Measurements from ENCODE around the gene LYPD1.

Gene LYPD1

DNA sequence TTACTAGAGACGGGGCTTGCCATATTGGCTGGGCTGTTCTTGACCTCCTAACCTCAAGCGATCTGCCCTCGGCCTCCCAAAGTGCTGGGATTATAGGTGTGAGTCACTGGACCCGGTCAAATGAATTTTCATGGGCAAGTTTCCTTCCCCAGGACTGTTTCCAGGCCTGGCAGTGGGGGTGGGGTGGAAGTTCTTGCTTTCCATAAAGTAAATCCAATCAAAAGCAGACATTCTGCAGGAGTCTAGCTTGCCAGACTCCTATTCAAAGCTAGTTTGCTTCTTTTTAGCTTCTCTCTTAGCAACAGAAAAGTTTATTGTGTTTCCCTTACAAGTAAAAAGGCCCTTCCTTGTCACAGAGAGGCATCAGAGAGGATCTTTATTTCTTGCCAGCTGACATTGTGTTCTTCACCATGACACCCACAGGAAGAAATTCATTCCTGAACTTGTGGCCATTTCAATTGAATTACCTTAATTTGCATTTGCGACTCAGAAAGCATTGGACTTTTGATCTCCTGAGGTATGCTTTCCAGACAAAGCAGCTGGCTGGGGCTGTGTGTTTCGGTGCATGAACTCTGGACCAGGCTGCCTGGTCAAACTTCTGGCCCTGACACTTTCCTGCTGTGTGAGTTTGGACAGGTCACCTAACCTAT lies 37.9 kb downstream of the LYPD1 start:
- FAIRE-seq: no peak

DNA sequence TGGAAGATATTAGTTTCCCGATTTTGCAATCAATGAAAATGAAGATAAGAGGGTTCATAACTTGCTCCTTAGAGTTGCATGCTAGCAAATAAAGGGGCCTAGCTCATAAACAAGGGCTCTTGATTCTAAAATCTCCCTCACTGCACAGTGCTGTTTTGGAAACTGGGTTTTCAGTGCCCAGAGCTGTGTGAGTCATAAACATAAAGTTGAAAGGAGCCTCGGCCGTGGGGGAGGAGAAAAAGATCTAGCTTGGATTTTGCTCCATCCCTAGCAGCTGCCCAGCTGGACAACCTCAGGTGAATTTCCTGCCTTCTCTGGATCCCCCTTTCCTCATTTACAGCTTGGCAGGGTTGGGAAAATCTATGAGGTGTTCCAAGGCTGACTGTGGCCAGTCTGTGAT lies 42.5 kb downstream of the LYPD1 start:
- no peak for FAIRE-seq

DNA sequence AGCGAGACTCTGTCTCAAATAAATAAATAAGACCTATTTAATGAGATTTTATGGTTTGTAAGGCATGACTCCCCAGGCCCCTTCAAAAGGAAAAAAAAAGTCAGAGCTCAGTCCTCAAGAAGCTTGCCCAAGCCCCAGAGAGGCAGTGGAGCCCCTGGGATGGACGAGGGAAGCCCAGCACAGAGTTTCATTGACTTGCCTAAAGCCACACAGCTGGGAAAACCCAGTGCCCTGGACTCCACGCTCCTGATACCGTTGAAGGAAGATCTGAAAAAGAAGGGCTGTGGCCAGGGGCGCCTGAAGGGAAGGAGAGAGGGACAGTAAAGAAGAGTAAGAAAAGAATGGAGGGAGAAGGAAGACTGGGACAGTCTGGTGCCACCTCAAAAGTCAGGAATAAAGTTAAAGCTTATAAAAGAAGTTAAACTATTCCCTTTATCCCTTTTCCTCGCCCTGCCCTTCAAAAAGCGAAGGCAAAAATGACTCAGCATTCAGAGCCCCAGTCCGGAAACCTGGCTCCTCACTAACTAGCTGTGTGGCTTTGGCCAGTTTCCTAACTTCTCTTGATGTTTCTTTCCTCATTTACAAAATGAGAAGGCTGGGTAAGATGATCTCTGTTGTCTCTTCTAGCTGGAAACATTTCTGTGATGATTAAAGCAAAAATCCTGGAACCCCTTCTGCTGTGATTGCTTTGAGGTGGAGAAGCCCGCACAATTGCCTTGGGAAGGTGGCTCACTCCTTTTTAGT lies 46.7 kb downstream of the LYPD1 start:
- FAIRE-seq: no peak

DNA sequence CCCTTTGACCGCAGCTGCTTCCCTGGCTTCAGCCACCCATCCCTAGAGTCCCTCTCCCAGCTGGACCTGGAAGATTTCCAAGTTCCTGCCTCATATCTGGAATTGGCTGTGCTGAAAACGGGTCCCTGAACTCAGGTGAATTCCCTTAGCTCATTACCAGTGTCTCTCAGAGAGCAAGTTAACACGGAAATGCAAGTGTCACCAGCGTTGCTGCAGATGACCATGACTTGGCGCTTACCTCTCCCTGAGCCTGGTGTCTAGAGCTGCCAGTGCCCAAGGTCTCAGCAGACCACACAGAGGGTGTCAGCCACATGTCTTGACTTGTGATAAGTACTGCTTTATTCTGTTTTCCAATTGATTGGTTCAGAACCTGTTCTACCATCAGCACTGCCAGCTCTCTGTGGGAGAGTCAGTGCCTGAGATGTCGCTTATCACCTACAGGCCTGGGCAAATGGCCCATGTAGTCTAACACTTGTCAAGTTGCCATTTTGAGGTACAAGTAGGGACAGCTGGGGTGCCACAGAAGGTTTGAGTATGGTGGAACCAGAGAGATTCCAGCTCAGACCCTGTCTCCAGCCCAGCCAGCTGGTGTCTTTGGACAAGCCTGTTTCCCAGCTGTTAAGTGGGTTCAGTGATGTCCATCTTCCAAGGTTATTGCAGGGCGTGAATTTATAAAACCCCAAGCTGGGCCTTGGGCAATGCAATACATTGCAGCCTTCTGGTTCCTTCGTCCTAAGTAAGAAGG lies 48.7 kb downstream of the LYPD1 start:
- no peak for FAIRE-seq

DNA sequence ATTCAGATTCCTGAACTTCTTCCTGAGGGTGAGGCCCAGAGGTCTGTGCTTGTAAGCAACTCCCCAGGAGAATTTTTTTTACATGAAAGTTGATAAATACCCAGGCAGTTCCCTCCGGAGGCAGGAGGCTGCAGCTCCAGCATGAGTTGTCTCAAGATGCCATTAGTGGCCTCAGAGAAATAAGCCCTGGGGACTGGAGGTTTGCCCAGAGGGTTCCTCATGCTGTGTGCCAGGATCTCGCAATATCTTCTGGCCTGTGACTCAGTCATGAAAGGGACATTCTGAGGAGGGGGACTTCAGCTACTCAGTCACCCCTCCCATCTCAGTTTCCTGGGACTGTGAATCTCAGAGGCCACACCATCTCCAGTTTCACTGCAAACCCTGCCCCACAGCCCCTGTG lies 49.9 kb downstream of the LYPD1 start:
- no peak for FAIRE-seq

DNA sequence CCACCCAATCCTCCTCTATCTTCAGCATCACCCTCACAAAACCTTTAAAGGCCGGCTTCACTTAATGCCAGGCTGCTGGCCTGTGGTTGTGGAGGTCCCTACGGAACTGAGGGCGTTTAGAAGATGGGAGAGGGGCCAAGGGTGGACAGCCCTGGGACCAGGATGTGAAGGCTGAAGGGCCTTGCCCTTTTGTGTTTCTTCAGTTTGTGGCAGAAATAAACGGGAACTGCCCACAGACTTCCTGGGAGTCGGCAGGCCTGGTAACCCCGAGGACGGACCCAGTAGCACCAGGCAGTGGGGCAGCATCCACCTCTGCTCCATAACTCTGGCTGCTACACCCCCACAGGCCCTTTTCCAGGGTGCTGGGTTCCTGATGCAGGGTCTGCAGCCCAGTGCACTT lies 51.3 kb downstream of the LYPD1 start:
- FAIRE-seq: no peak

- FAIRE-seq: no peak
Measured at GRCh38 chr2:132617989-132618388, 52.0 kb downstream of the LYPD1 start.

DNA sequence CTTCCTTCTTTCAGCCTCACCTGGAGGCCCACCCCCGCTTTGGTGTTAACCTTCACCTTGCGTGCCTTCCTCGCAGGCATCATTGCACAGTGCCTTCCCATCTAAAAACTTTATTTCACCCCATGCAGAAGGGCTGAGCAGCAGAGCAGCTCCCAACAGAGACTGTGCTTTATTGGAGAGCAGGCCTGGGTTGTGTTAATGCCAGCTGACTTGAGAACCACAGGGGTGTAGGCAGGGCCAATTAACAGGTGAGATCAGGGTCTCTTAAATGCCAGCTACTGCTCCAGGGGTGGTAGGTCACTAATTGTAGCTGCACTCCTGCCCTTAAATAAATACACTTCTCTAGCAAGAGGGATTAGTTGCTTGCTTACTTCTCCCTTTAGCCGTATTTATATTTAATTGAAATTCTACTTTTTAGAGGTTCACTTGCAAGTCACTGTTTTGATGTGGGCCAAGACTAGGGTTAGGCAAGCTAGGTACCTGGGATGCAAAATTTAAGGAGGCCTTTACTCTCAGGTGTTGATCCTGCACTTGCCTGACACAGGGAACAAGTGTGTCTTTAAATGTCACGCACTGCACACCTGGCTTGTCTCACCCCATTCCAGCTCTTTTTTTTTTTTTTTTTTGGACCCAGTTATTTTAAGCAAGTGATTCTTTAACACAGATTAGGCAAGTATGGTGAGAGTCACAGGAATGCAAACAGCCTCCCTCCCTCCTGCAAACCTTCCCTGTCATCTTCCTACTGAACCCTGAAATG lies 54.5 kb downstream of the LYPD1 start:
- FAIRE-seq: no peak

- FAIRE-seq: no peak
Measured at GRCh38 chr2:132611719-132612118, 58.3 kb downstream of the LYPD1 start.

- FAIRE-seq: no peak
Measured at GRCh38 chr2:132609101-132609890, 60.7 kb downstream of the LYPD1 start.

GRCh38 chr2:132608311-132608710 lies 61.7 kb downstream of the LYPD1 start:
- no peak for FAIRE-seq

DNA sequence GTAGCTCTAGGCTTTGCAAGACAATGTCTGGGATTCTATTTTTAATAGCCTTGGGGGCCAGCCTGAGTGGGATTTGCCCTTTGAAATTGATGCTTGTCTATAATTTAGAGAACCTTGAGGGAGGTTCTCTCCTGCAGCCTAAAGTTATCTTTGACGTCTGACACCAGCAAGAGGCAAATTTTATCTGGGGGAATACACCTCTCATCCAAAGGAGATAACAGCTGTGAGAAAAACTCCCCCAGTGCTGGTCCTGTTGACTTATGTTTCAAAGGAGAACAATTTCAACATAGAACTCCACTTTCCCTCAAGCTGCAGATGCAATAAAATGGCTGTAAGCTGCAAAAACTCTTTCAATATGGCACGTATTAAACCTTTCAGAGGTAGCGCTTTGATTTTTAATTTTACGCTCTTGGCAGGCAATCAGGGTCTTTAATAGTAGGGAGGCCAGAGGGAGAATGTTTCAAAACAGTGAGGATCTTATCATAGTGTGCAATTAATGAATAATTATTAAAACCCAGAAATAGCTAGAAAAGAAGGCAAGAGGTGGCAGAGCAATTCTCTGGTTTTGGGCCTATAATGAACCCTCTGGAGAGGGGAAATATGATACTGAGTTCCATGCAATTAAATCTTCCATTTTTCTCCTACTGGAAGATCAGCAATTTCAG lies 62.4 kb downstream of the LYPD1 start:
- FAIRE-seq: no peak

DNA sequence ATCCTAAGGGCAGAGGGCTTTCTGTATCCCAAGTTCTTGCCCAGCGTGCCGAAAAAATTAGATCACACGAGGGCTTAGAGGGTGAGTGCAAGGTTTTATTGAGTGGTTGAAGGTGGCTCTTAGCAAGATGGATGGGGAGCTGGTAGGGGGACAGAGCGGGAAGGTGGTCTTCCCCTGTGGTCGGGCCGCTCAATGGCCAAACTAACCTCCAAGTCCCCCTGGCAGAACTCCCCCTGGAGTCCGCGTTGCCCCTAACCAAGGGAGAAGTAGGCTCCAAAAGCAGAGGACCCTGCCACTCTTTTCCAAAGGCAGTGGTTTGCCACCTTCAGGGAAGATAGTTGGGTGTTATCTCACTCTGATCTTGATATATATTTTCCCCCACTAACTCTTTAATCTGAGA lies 63.4 kb downstream of the LYPD1 start:
- no peak for FAIRE-seq

GRCh38 chr2:132605236-132606180 lies 64.5 kb downstream of the LYPD1 start:
- no peak for FAIRE-seq

- FAIRE-seq: no peak
Measured at GRCh38 chr2:132604561-132604960, 65.4 kb downstream of the LYPD1 start.

- FAIRE-seq: no peak
Measured at GRCh38 chr2:132599556-132599955, 70.4 kb downstream of the LYPD1 start.

DNA sequence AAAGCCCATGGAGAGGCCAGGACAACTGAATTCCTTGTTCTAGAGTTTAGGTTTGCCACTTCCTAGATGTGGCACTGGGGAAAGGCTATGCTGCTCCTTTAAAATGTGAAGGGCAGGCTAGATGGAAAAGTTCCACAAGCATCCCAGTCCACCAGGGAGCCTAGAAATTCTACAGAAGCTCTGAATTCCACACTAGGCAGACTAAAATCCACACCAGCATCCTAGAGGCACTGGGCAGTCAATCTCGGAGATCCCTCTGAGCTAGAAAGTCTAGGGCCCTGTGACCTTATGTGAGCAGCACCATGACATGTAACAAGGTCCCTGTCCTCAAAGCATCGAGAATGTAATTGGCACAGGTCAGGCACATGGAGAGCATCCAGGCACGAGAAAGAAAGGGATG lies 71.5 kb downstream of the LYPD1 start:
- FAIRE-seq: no peak

DNA sequence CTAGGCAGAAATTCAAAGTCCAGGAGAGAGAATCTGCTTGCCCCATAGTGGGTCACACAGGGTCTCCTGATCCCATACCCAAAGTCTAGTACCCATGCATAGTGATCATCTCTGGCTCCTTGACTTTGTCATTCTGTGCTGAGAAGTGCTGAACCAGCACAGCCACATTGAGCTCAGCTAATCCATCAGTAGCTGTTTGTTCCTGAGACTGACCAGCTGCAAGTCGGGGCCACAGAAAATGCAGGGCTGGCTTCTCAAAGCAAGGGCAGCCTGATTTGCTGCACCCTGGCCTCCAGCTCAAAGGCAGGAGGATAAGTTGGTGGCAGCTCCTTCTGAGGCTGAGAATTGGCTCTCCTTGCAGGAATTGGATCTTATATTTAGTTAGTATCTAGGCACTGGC lies 72.2 kb downstream of the LYPD1 start:
- FAIRE-seq: no peak

- FAIRE-seq: no peak
Measured at GRCh38 chr2:132597166-132597565, 72.8 kb downstream of the LYPD1 start.

- FAIRE-seq: no peak
Measured at GRCh38 chr2:132595693-132596092, 74.3 kb downstream of the LYPD1 start.

DNA sequence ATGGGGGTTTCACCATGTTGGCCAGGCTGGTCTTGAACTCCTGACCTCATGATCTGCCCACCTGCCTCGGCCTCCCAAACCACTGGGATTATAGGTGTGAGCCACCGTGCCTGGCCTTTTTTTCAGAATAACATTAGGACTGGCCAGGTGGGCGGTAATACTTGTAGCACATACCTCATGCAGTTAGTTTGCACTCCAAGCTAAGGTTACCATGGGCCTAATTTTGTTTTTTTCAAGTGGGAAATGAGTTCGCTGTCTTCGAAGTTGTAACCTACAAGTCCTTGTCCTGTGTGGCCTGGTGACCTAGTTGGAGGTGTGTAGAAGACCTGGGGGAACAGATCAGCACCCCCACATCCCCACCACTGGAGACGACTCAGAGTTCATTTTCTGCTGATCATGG lies 74.8 kb downstream of the LYPD1 start:
- no peak for FAIRE-seq

Data from endometrium (tissue), 2 donors.